ENCODE measurements around the gene CHN2. TPM values are rescaled to one million over a fixed set of nuclear protein-coding genes. Genes with fewer than 3 reads are reported as not detected.

Gene CHN2
- total RNA-seq, 2 experiments from 2014 or later, result not detected

DNA sequence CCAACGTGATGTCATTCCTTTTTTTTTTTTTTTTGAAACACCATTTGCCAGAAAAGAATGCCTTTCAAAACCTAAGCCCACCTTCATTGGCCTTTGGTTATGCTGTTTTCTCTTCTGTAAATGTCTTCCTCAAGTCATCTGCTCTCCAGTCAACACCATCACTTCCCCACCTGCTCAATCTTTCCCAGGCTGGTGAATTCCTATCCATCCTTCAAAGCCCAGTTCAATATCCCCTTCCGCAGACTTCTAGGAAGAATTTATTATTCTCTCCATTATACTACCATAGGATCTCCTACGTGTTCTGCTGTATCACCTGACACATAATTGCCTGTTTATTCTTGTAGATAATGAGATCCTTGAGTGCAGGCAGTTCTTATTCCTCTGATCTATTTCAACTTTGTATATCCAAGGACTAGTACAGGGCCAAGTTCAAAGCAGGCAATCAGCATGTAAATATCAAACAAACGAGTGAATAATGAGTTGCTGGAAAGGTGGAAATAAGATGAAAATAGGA lies 295.6 kb downstream of the CHN2 start:
- no peak overlapping the region for H3K4me3 Mint-ChIP-seq
- no peak overlapping the region for H3K27ac Mint-ChIP-seq
- DNase-seq, result no peak
- CTCF ChIA-PET, result no interaction called here
- no peaks in the 10 kb centered on the region for H3K36me3 Mint-ChIP-seq (ENCODE audit: low read depth)
- intact Hi-C loops (cut with micrococcal nuclease), result no loop called here
- H3K9me3 Mint-ChIP-seq, result no peaks in the 10 kb centered on the region
- H3K4me1 Mint-ChIP-seq (ENCODE audit: low read depth), result no peaks in the 10 kb centered on the region
- H3K27me3 Mint-ChIP-seq (ENCODE audit: low read depth), result peaks cover 4% of the 10 kb centered on the region

DNA sequence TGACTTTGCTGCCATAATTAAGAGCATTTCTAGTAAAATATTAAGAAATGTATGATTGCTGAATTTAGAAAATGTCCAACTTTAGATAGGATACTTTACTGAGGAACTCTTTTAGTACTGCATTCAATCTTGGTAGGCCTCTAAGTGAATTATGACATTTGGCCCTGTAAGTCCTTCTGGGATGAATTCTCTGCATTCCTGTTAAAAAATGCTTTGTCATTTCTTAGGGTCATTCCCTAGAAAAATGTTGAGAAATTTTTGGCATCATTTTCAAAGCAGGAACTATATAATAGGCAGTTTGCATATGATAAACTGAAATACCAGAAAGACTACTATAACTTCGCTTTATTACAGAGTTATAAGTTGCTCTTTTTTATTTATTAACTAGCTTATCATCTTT lies 299.8 kb downstream of the CHN2 start:
- no peaks in the 10 kb centered on the region for H3K36me3 Mint-ChIP-seq (ENCODE audit: low read depth)
- no peaks in the 10 kb centered on the region for H3K4me1 Mint-ChIP-seq (ENCODE audit: low read depth)
- CTCF ChIA-PET, result interaction anchor here (0.6 kb wide), 1 partner anchor 306 kb away, joined by 4 read pairs; no protein-coding TSS in a partner anchor
- H3K27me3 Mint-ChIP-seq (ENCODE audit: low read depth), result peaks cover 6% of the 10 kb centered on the region
- no peaks in the 10 kb centered on the region for H3K9me3 Mint-ChIP-seq
- H3K27ac Mint-ChIP-seq, result no peak overlapping the region
- no peak overlapping the region for H3K4me3 Mint-ChIP-seq
- intact Hi-C loops (cut with micrococcal nuclease), result no loop called here
- DNase-seq, result no peak

DNA sequence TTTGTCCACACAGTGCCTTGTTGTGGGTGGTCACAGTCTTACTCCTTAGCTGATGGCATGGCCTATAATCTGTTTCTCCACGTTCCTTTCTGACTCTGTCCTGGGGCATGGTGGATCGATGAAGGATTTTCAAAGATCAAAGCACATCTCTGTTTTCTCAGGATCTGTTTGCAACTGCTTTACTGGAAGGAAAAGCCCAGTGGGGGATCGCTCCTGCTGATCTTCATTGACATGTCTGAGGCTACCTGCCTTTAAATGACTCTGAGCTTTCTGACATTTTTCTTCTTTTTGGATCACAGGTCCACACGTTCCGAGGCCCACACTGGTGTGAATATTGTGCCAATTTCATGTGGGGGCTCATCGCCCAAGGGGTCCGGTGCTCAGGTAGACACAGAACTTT lies 301.1 kb downstream of the CHN2 start:
- H3K36me3 Mint-ChIP-seq (ENCODE audit: low read depth), result no peaks in the 10 kb centered on the region
- intact Hi-C loops (cut with micrococcal nuclease), result no loop called here
- peaks cover 6% of the 10 kb centered on the region for H3K27me3 Mint-ChIP-seq (ENCODE audit: low read depth)
- no peak overlapping the region for H3K27ac Mint-ChIP-seq
- CTCF ChIA-PET, result no interaction called here
- no peaks in the 10 kb centered on the region for H3K9me3 Mint-ChIP-seq
- no peak for DNase-seq
- H3K4me3 Mint-ChIP-seq, result no peak overlapping the region
- no peaks in the 10 kb centered on the region for H3K4me1 Mint-ChIP-seq (ENCODE audit: low read depth)

DNA sequence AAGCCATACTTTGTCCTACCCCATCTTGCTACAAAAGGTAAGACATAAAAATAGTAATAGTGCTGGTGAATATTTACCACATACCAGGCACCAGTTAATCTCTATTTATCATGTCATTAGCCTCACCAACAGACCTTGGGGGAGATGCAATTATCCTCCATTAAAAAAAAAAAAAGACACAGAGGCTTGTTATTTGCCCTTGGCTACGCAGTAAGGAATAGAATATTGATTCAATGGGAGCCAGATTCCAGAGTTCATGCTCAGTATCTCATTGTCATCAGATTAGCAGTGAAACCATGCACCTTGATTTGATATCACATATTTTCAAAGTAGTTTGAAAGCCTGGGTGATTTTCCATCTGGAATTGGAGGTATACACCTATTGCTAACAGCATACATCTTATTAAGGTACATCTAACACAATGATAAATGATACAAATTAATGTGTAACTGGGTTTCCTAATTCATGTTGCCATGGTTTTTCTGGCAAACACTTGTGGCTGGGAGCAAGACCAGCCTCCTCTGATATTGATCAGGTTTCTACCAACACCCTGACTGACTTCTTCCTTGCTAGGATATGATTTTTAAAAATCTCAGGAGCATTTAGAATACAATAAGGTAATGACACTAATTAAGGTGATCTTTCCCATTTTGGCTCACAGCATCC lies 301.9 kb downstream of the CHN2 start:
- H3K27me3 Mint-ChIP-seq (ENCODE audit: low read depth), result peaks cover 6% of the 10 kb centered on the region
- no peaks in the 10 kb centered on the region for H3K4me1 Mint-ChIP-seq (ENCODE audit: low read depth)
- no peak overlapping the region for H3K27ac Mint-ChIP-seq
- no peak for DNase-seq
- H3K36me3 Mint-ChIP-seq (ENCODE audit: low read depth), result no peaks in the 10 kb centered on the region
- intact Hi-C loops (cut with micrococcal nuclease), result no loop called here
- CTCF ChIA-PET, result no interaction called here
- H3K4me3 Mint-ChIP-seq, result no peak overlapping the region
- H3K9me3 Mint-ChIP-seq, result no peaks in the 10 kb centered on the region

DNA sequence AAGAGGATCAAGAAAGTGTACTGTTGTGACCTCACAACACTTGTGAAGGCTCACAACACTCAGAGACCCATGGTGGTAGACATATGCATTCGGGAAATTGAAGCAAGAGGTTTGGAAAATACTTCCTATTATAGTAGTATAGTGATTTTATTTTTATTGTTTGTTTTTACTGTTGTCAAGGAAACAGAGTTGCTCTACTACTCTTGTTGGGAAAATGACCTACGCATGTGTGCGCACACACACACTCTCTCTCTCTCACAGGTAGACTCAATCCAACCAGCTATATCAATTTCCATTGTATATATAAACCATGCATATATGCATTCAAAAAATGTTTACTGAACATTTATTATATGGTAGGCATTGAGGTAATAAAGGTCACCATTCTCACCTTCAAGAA lies 305.4 kb downstream of the CHN2 start:
- no peak for DNase-seq
- Mint-ChIP-seq H3K27me3 (ENCODE audit: low read depth) (peaks cover 6% of the 10 kb centered on the region), H3K4me3 (no peak overlapping the region), H3K9me3 (no peaks in the 10 kb centered on the region), H3K36me3 (ENCODE audit: low read depth) (no peaks in the 10 kb centered on the region), H3K27ac (no peak overlapping the region), H3K4me1 (ENCODE audit: low read depth) (no peaks in the 10 kb centered on the region)
- intact Hi-C loops (cut with micrococcal nuclease), result no loop called here
- CTCF ChIA-PET, result no interaction called here

DNA sequence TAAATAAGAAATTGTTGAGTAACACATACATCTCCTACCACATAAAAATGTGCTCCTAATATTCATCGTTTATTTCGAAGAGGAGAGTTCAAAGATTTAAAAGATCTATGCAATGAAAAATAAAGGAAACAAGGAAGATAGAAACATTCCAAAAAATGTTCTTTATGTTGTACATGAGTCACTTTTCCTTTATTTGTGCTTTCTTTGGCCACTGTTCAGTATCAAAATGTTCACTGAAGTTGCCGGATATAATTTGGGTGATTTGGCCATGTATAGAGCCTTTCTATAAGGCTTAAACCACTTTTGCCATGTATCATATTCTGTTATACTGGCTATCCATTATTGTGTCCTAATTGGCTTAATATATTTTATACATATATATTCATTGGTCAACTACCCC lies 306.1 kb downstream of the CHN2 start:
- intact Hi-C loops (cut with micrococcal nuclease), result no loop called here
- no peaks in the 10 kb centered on the region for H3K36me3 Mint-ChIP-seq (ENCODE audit: low read depth)

DNA sequence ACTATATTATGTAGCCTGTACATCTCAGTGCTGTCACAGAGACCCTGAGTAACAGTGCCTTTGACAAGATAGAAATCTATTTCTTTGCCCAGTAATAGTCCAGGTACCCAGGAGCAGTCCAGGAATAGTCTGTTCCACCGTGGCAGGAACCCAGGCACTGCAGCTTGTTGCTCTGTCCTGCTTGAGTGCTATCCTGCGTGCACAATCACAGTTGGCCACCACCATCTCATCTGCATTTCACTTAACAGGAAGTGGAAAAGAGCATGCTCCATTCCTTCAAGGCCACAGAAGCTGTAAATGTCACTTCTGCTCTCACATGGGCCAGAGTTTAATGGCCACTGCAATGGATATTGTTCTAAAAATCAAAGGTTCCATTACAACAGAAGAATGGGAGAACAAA lies 307.6 kb downstream of the CHN2 start:
- Mint-ChIP-seq H3K4me3 (no peak overlapping the region), H3K9me3 (no peaks in the 10 kb centered on the region), H3K27me3 (ENCODE audit: low read depth) (peaks cover 3% of the 10 kb centered on the region), H3K4me1 (ENCODE audit: low read depth) (no peaks in the 10 kb centered on the region), H3K27ac (no peak overlapping the region), H3K36me3 (ENCODE audit: low read depth) (no peaks in the 10 kb centered on the region)
- CTCF ChIA-PET, result no interaction called here
- no peak for DNase-seq
- intact Hi-C loops (cut with micrococcal nuclease), result no loop called here

More for the DNA sequence above, 306.1 kb downstream of the CHN2 start:
- H3K9me3 Mint-ChIP-seq, result no peaks in the 10 kb centered on the region
- no peak for DNase-seq
- CTCF ChIA-PET, result no interaction called here
- H3K27me3 Mint-ChIP-seq (ENCODE audit: low read depth), result peaks cover 4% of the 10 kb centered on the region
- H3K4me1 Mint-ChIP-seq (ENCODE audit: low read depth), result no peaks in the 10 kb centered on the region
- H3K4me3 Mint-ChIP-seq, result no peak overlapping the region
- H3K27ac Mint-ChIP-seq, result no peak overlapping the region

DNA sequence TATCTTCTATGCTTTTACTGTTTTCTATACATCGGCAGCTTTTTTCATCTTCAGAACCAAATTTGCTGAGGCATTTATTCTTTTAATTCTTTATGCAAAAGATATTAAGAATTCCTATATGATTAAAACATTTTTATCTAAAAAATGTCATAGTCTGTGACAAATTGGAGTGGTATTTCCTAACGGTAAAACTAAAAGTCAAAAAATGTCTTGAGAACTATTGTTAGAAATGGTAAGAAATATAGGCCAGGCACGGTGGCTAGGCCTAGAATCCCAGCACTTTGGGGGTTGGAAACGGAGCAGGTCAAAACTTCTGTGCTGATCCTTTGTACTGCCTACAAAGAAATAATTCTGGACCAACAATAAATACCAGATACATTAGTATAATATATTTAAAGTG lies 311.4 kb downstream of the CHN2 start:
- no peaks in the 10 kb centered on the region for H3K4me1 Mint-ChIP-seq (ENCODE audit: low read depth)

DNA sequence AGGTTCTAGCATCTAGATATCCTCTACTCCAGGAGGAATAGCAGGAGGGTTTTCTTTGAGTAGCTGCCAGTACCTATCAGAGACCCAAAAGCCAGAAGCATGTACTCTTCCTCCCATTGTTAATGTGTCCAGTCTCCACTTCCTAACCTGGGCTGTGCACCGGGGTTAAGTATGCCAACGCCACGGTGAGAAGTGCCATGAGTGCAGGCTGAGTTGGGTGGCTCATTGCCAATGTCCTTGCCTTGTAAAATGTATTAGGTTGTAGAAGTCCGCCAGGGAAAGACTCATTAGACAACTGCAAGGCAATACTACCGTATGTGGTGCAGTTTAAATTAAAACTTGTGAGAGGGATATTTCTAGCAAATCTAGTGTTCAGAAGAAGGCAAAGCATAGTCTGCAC lies 314.0 kb downstream of the CHN2 start:
- intact Hi-C loops (cut with micrococcal nuclease), result no loop called here
- H3K4me3 Mint-ChIP-seq, result no peak overlapping the region
- H3K9me3 Mint-ChIP-seq, result no peaks in the 10 kb centered on the region
- CTCF ChIA-PET, result no interaction called here
- no peak for DNase-seq
- H3K4me1 Mint-ChIP-seq (ENCODE audit: low read depth), result no peaks in the 10 kb centered on the region
- no peaks in the 10 kb centered on the region for H3K36me3 Mint-ChIP-seq (ENCODE audit: low read depth)
- H3K27ac Mint-ChIP-seq, result no peak overlapping the region
- H3K27me3 Mint-ChIP-seq (ENCODE audit: low read depth), result no peaks in the 10 kb centered on the region

More for the DNA sequence above, 311.4 kb downstream of the CHN2 start:
- Mint-ChIP-seq H3K27me3 (ENCODE audit: low read depth) (no peaks in the 10 kb centered on the region), H3K9me3 (no peaks in the 10 kb centered on the region), H3K4me3 (no peak overlapping the region), H3K27ac (no peak overlapping the region), H3K36me3 (ENCODE audit: low read depth) (no peaks in the 10 kb centered on the region)
- intact Hi-C loops (cut with micrococcal nuclease), result no loop called here
- CTCF ChIA-PET, result no interaction called here
- DNase-seq, result no peak

DNA sequence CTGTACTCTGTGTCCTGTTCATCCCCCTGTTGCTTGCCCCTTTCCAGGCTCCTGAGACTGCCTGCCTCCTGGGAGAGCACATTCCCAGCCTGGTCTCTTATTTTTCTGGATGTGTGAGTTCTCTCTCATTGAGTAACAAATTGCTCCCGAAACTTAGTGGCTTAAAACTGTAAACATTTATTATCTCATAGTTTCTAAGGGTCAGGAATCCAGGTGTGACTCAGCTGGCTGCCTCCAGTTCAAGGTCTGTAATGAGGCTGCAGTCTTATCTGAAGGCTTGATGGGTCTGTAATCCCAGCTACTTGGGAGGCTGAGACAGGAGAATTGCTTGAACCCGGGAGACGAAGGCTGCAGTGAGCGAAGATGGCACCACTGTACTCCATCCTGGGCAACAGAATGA lies 315.5 kb downstream of the CHN2 start:
- CTCF ChIA-PET, result no interaction called here
- no peak for DNase-seq
- no peaks in the 10 kb centered on the region for H3K27me3 Mint-ChIP-seq (ENCODE audit: low read depth)
- no peak overlapping the region for H3K27ac Mint-ChIP-seq
- H3K9me3 Mint-ChIP-seq, result no peaks in the 10 kb centered on the region
- H3K4me3 Mint-ChIP-seq, result no peak overlapping the region
- intact Hi-C loops (cut with micrococcal nuclease), result no loop called here
- no peaks in the 10 kb centered on the region for H3K36me3 Mint-ChIP-seq (ENCODE audit: low read depth)
- H3K4me1 Mint-ChIP-seq (ENCODE audit: low read depth), result no peaks in the 10 kb centered on the region

DNA sequence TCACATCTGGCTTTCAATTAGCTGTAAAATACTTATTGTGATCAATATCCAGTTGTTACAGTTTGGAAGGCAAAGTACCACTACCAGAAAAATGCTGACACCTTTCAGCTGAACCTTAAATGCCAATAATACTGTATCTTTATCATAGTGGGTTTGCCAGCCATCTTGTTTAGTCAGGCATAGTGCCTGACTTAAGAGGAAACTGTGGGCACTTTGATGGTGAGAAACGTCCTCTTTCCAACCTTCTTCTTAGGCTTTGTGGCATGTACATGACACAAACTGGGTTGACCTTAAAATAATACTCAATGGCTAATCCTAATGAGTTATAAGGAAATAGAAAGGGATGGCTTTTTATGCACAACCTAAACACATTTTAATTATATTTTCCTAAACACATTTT lies 316.8 kb downstream of the CHN2 start:
- intact Hi-C loops (cut with micrococcal nuclease), result no loop called here
- no peak overlapping the region for H3K27ac Mint-ChIP-seq
- H3K4me3 Mint-ChIP-seq, result no peak overlapping the region
- CTCF ChIA-PET, result no interaction called here
- DNase-seq, result no peak
- H3K36me3 Mint-ChIP-seq (ENCODE audit: low read depth), result no peaks in the 10 kb centered on the region
- H3K9me3 Mint-ChIP-seq, result no peaks in the 10 kb centered on the region
- H3K4me1 Mint-ChIP-seq (ENCODE audit: low read depth), result no peaks in the 10 kb centered on the region
- H3K27me3 Mint-ChIP-seq (ENCODE audit: low read depth), result no peaks in the 10 kb centered on the region

DNA sequence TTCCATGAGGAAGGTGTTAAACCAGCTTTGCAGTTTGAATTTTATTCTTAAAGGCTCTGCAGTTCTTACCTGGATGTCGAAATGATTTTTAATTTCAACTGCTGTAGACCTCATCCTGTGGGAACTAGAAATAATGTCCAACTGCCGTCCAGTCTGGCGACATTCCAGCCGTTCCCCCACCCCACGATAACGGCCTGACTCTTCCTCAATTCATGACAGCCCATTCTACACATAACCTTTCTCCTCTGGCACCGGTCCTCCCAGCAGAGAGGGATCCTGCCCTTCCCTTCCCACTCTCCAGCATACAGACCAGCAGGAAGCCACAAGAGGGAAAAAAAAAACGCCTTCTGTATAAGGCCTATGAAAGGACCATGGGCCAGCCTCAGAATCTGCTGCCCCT lies 317.3 kb downstream of the CHN2 start:
- intact Hi-C loops (cut with micrococcal nuclease), result no loop called here
- H3K4me3 Mint-ChIP-seq, result no peak overlapping the region
- no peaks in the 10 kb centered on the region for H3K36me3 Mint-ChIP-seq (ENCODE audit: low read depth)

DNA sequence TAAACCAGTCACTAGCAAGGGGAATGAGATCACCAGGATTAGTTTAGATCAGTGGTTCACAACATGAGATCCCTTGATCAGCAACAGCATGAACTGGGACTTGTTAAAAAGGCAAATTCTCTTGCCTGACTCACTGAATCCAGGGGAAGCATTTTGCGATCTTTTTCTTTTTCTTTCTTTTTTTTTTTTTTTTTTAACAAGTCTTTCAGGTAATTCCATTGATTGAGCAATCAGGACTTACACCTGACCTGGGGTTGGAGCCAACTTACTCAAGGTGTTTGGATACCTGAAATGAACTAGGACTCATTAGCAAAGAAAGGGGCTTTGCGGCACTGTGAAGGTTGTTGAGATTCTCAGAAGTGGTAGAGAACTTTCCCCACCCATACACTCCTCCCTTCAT lies 321.9 kb downstream of the CHN2 start:
- H3K9me3 Mint-ChIP-seq, result peaks cover 3% of the 10 kb centered on the region
- no peak overlapping the region for H3K27ac Mint-ChIP-seq
- no peak overlapping the region for H3K4me3 Mint-ChIP-seq
- intact Hi-C loops (cut with micrococcal nuclease), result no loop called here
- H3K27me3 Mint-ChIP-seq (ENCODE audit: low read depth), result peaks cover 4% of the 10 kb centered on the region
- no peak for DNase-seq
- H3K4me1 Mint-ChIP-seq (ENCODE audit: low read depth), result no peaks in the 10 kb centered on the region
- CTCF ChIA-PET, result no interaction called here
- no peaks in the 10 kb centered on the region for H3K36me3 Mint-ChIP-seq (ENCODE audit: low read depth)

More for the DNA sequence above, 317.3 kb downstream of the CHN2 start:
- Mint-ChIP-seq H3K4me1 (ENCODE audit: low read depth) (no peaks in the 10 kb centered on the region), H3K27ac (no peak overlapping the region), H3K9me3 (no peaks in the 10 kb centered on the region), H3K27me3 (ENCODE audit: low read depth) (no peaks in the 10 kb centered on the region)
- CTCF ChIA-PET, result no interaction called here
- DNase-seq, result no peak

Data from activated naive CD4-positive, alpha-beta T cell treated with anti-CD3 and anti-CD28 coated beads for 36 hours (primary cell).